ENCODE results near the gene EIF2B5.
A peak's percentile ranks its signal among the peaks of the same experiment; 100 is the strongest.
"Not testable (repeated sequence)": the region's sequence is repeated elsewhere in the genome, so short reads cannot be mapped to it uniquely, and the experiment has no call there.

EIF2B5 gene

DNA sequence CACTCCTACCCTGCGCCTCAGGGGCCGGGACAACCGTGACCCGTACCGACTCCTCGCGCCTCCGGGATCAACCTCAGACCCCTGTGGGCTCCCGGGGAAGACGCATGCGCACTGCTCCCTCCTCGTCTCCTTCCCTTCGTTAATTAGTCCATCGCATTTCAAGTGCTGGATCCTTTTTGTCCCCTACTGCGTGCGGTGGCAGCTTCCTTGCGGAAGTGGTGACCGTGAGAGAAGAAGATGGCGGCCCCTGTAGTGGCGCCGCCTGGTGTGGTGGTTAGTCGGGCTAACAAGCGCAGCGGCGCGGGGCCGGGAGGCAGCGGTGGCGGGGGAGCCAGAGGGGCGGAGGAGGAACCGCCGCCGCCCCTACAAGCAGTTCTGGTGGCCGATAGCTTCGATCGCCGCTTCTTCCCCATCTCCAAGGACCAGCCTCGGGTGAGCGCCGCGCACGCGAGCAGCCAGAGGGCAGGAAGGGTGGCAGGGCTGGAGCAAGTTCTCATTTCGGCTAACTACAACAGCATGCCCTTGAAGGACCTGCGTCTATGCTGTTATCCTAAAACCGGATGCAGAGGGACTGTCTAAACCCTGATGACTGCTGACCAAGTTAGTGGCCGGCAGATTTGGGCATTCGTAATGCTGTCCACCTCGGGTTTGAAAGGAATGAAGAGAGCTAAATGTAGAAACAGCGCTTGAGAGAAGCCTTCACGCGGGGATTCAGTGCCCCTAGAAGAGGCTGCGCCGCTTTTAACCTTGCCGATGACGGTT is at the start of gene EIF2B5:
Gene EIF2B5 (plus strand): TSS at position 210 of the 762 bp plus-strand sequence. CDS start 28 bp downstream, at position 238.
- peak; percentile 77 to 79 for DNase-seq (ENCODE audit: low read depth in 2 of 2)

DNA sequence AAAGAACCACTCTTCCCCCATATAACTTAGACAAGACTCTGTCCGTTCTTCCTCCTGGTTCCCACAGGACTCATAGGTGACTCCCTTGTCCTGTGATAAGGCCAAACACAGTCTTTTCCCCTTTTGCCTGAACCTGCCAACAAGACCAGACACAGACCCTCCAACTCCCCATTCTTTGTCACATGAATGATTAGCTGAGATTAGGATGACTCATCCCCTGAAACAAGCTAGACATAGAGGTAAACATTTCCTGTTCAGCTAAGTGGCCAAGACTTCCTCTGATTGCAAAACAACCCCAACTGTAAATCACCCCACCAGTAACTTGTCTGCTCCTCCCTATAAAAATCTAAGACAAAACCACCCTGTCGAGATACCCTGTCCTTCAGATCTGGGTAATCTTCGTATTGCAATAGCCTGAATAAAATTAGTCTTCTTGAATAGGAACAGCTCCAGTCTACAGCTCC is 49.7 kb upstream of the EIF2B5 start:
- no peak for DNase-seq (ENCODE audit: low read depth in 2 of 2)

DNA sequence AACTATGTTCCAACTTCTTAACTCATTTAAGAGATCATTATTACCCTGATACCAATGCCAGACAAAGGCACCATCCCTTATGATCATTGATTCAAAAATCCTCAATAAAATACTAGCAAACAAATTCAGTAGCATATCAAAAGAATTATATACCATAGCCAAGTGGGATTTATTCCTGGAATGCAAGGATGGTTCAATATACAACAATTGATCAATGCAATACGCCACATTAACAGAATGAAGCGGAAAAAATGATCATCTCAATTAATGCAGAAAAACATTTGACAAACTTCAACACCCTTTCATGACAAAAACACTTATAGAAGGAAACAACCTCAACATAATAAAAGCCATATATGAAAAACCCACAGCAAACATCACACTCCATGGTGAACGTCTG is 43.0 kb upstream of the EIF2B5 start:
- no peak for DNase-seq (ENCODE audit: low read depth in 2 of 2)

DNA sequence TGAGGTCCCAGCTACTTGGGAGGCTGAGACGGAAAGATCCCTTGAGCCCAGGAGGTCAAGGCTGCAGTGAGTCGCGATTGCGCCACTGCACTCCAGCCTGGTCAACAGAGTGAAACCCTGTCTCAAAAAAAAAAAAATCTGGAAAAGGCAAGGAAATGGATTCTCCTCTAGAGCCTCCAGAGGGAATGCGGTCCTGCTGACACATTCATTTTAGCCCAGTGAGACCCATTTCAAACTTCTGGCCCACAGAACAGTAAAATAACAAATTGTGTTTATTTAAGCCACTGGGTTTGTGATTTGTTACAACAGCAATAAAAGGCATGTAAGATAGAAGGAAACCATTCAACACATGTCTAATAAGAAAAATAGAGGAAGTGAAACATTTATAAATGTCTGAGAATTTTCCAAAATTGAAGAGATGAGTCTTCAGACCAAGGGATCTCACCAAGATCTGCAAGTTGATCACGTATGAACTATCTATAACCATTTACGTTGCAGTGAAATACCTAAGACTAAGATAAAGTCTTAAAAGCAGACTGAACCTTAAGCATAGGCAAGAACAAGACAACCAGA is 38.3 kb upstream of the EIF2B5 start, which contains the start of gene HTR3E:
Gene HTR3E (plus strand): TSS at position 254 of the 573 bp plus-strand sequence. CDS start 466 bp downstream, outside the sequence.
- DNase-seq (ENCODE audit: low read depth in 2 of 2) = no peak

DNA sequence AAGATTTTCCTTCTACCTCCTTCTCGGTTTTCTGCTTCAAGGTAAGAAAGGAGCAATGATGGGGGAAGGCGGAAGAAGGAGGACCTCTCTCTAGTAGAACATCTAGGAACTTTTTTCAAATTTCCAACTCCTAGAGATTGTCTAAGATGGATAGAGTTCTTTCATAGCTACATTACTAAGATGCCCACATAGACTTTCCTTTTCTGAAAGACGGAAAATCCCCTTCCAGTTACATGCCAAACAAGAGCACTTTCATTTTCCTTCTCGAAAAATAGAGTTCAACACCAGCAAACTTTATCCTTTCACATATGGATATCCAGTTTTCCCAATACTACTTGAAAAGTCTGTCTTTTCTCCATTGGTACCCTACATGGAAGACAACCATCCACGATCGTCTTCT is 37.6 kb upstream of the EIF2B5 start:
- no peak for DNase-seq (ENCODE audit: low read depth in 2 of 2)

DNA sequence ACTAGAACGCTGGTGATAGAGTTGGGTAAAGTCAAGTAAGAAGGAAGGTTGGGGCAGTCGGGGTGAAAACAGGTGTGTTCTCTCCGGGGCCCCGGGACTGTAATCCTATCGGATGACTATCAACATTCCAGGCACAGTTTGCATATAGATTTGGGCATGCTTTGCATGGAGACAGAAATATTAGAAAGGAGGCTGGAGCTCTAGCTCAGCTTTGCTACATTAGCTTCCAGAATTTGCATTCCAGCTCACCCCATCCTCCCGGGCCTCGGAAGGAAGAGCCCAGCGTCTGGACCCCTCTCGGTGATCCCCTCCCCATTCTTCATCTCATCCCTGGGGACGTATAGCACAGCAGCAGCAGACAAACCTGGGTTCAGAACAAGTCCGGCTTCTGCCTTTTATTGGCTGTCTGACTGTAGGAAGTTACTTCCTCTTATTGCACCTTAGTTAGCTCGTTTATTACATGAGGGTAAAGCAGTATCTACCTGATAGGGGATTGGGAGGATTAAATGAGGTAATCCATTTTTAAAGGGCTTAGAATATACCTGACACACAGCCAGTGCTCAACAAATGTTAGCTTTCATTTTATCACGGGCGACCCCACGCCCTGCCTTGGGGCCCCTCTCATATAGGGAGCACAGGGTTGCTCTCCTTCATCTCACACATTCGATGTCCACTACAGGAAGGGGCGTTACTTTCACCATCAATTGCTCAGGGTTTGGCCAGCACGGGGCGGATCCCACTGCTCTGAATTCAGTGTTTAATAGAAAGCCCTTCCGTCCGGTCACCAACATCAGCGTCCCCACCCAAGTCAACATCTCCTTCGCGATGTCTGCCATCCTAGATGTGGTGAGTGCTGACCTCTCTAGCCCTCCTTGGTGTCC is 35.1 kb upstream of the EIF2B5 start:
- no peak for DNase-seq (ENCODE audit: low read depth in 2 of 2)

DNA sequence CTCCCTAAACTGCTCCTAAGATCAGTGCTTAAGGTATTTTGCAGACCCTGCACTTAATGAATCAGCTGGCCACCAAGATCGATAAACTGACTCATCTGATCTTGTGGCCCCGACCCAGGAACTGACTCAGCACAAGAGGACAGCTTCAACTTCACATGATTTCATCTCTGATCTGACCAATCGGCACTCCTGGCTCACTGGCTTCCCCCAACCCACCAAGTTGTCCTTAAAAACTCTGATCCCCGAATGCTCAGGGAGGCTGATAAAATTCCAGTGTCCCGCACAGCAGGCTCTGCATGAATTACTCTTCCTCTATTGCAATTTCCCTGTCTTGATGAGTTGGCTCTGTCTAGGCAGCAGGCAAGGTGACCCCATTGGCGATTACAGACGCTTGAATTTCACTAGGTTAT is 24.8 kb upstream of the EIF2B5 start:
- DNase-seq (ENCODE audit: low read depth in 2 of 2) = no peak

DNA sequence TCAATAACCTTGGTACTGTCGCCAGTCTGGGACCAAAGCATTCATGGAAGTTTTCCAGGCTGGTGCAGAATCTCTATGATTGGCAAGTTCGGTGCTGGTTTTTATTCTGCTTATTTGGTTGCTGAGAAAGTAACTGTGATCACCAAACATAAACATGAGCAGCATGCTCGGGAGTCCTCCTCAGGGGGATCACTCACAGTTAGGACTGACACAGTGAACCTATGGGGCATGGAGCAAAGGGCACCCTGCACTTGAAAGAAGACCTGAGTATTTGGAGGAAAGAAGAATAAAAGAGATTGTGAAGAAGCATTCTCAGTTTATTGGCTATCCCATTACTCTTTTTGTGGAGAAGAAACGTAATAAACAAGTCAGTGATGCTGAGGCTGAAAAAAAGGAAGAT is 19.1 kb upstream of the EIF2B5 start:
- no peak for DNase-seq (ENCODE audit: low read depth in 2 of 2)

DNA sequence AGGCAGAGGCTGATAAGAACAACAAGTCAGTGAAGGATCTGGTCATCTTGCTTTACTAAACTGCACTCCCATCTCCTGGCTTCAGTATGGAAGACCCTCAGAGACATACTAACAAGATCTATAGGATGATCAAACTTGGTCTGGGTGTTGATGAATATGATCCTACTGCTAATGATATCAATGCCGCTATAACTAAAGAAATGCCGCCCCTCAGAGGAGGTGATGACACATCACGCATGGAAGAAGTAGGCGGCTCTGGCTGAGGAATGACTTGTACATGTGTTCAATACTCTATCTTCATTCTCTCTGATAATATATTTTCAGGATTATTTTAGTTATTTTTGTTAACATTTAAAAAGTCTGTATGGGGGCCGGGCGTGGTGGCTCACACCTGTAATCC is 17.5 kb upstream of the EIF2B5 start:
- no peak for DNase-seq (ENCODE audit: low read depth in 2 of 2)

DNA sequence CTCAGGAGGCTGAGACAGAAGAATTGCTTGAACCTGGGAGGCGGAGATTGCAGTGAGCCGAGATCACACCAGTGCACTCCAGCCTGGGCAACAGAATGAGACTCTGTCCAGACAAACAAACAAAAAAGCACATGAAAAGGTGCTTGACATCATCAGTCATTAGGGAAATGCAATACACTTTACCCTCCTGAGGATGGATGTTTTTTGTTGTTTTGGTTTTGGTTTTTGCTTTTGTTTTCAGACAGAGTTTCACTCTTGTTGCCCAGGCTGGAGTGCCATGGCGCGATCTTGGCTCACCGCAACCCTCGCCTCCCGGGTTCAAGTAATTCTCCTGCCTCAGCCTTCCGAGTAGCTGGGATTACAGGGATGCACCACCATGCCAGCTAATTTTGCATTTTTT is 14.1 kb upstream of the EIF2B5 start:
- not testable (repeated sequence) for DNase-seq (ENCODE audit: low read depth in 2 of 2)

DNA sequence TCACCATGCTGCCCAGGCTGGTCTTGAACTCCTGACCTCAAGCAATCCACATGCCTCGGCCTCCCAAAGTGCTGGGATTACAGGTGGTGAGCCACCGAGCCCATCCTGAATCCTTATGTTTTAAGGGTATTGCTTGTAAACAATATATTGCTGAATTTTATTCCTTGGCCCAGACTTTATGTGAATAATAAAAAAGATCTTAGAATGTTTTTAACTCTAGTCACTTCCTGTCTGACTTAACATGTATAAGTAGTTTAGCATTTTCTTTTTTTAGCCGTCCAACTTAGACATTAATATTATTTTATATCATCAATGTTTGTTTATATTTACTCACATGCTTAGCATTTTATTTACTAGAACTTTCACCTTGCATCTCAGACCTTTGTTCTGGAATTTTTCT is 9.2 kb upstream of the EIF2B5 start:
- DNase-seq (ENCODE audit: low read depth in 2 of 2) = no peak

DNA sequence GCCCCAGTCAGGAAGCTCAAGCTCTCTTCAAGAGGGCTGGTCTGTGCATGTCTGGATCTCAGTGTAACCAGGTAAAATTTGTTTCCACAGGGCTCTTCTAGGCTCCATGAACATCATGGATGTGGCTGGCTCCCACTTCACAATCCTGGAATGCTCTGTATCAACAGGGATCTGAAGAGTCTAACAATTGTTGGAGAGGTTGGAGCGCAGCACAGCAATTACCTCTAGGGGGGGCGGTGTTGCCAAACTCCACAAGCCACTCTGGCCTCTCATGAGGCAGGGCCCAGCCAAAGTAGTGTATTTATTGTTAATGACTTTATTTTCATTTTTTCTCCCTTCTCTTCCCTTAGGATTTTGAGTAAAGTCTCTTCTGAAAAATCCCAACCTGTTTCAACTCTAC is 6.1 kb upstream of the EIF2B5 start:
- no peak for DNase-seq (ENCODE audit: low read depth in 2 of 2)

DNA sequence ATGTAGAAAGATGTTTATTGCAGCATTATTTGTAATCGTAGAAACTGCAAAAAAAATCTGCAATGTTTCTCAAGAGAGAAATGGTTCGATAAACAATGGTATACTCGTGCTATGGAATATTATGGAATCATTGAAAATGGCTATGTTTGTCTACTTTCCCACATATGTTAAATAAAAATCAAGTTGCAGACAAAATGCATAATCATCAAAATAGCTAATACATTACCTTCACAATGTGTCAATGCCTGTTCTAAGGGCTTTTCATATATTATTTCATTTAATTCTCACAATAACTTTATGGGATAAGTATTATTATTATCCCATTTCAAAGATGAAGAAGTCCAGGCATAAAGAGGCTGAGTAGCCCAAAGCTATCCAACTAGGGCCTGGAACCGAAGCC is 2.2 kb upstream of the EIF2B5 start:
- DNase-seq (ENCODE audit: low read depth in 2 of 2) = no peak

DNA sequence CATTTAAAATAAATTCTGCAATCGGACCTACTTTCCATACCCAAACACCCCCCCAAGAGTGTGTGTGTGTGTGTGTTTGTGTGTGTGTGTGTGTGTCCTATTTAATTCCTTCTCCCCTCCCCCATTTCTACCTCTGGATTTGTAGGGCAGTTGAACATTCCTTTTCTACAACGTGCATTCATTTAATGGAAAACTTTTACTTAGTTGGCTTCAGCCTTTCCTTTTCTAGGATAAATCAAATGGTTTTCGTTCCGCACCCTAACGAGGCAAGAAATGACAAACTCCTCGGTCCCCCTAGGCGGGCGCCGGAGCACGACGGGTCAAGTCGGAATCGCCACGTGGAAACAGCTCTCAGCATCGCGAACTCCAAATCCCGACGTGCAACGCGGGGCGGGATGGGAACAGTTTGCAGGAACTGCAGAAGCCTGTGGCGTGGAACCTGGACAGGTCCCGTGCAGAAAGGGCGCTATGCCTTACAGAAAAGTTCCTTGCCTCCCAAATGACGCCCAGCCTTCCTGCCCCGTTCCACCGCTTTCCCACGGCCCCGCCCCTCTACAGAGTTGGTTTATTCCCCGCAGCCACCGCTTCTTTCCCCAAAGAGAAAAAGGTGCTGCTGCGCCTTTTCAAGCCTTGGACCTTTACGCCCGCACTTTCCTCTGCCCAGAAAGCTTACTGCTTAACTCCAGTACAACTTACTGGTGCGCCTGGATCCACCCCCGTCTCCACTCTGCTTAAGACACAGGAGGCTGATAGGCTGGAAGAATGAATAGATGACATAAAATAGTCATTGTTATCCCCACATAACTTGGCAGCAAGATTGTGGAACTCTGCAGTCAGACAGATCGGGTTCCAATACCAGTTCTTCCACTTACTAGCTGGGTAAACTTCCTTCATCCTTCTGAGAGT is 1.1 kb upstream of the EIF2B5 start:
- peak in 1 of 2 donors; percentile 54 for DNase-seq (ENCODE audit: low read depth in 2 of 2)

DNA sequence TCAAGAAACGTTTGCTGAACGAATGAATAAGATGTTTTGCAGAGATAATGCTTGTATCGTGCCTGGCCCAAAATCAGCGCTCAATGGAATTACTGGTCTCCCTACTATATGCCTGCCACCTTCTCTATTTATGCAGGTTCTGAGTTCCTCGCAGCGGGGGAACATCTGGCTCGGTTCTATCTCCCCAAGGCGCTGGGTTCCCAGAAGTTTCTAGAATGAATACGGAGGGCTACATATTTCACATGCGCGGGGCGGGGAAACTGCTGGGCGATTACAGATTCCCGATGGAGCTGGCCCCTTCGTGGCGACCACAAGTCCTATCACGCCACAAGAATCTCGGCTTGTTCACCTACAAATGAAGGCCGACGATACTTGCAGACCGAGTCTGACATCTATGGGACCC is 411 bp upstream of the EIF2B5 start:
- DNase-seq (ENCODE audit: low read depth in 2 of 2) = no peak

DNA sequence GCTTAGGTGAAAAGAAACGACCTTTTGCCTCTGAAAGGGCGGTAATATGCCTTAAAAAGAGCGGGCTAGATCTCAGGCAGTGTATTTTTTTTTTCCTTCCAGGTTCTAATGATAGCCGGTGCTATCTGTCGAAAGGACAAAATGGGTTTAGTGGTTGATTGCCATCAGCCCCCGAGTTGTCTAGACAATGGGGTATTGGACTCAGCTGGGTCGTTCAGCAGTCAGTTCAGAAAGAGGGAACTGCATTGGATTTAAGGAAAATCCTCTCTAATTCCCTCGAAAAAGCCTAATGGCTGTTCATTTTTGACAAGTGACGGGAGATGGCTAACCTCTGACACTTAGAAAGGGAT is 728 bp downstream of the EIF2B5 start:
- no peak for DNase-seq (ENCODE audit: low read depth in 2 of 2)

DNA sequence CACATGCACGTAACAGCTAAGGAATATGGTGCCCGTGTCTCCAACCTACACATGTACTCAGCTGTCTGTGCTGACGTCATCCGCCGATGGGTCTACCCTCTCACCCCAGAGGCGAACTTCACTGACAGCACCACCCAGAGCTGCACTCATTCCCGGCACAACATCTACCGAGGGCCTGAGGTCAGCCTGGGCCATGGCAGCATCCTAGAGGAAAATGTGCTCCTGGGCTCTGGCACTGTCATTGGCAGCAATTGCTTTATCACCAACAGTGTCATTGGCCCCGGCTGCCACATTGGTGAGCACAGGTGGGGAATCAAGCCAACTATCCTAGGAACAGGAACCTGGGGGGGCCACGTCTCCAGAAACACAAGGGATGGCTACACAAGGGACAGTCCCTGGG is 5.3 kb downstream of the EIF2B5 start:
- DNase-seq (ENCODE audit: low read depth in 2 of 2) = no peak

DNA sequence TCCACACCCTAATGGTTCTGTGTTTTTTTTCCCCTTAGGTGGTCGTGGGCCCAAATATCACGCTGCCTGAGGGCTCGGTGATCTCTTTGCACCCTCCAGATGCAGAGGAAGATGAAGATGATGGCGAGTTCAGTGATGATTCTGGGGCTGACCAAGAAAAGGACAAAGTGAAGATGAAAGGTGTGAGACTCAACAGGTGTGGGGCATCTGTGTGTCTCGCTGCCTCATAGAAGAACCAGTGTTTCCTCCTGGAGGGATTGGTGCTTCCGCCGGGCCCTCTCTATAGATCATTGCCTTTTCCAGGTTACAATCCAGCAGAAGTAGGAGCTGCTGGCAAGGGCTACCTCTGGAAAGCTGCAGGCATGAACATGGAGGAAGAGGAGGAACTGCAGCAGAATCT is 7.0 kb downstream of the EIF2B5 start:
- no peak for DNase-seq (ENCODE audit: low read depth in 2 of 2)

DNA sequence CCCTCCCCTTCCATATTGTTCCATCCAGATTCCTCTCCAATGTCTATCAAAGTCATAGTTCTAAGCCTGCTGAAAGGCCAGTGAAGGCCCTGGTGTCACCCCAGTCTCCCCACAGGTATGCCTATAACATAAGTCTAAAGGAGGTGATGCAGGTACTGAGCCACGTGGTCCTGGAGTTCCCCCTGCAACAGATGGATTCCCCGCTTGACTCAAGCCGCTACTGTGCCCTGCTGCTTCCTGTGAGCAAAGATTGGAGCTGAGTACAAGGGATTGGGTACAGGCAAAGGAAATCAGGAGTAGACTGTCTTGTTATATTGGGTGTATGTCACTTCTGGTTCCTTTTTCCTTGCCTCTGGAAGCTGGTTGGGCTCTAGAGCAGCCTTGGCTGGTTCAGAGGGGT is 8.2 kb downstream of the EIF2B5 start:
- no peak for DNase-seq (ENCODE audit: low read depth in 2 of 2)

DNA sequence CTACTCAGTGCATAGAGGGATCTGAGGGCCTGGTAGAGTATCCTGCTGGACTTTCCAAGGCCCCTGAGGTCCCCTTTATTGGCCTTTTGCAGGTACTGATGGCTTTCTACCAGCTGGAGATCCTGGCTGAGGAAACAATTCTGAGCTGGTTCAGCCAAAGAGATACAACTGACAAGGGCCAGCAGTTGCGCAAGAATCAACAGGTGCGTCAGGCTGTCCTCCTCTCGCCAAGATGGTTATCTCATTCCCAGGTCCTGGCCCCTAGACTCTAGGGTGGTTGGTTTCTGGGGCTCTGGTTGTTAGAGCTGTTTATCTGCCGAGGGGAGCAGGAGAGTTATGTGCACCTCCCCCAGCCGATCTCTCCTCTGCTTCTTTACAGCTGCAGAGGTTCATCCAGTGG is 9.3 kb downstream of the EIF2B5 start:
- DNase-seq (ENCODE audit: low read depth in 2 of 2) = no peak

DNA sequence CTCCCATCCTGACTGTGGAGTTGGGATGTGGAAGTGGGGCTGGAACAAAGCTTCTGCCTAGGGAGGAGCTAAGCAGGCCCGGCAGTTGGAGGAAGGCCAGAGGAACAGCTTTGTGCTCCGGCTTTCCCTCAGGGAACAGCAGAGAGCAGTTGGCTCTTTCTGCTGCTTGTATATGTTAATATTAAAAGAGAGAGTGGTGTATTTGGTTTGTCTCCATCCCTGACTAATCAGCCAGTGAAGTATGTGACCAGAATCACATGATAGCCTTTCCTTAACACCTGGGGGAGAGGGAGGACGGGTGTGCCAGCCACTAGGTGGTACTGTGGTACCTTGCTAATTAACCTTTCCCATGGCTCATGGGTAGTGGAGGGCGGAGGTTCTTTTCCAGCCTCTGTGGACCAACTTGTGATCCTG is 10.0 kb downstream of the EIF2B5 start:
- DNase-seq (ENCODE audit: low read depth in 2 of 2) = peak in 1 of 2 donors; percentile 40

All from stimulated activated CD4-positive, alpha-beta T cell treated with anti-CD3 and anti-CD28 coated beads, Interleukin-1b, Interleukin-23, amount 100 ng/mL, for 4 hours (primary cell).